Tibial artery (tissue), 4 donors: ENCODE data around the gene GNA12.

Experiments
- DNase-seq, 2 donors: peaks; one replicate each; pipeline ENCODE4 v3.0.0-alpha.2; 2019
- H3K27ac ChIP-seq, 2 donors: fragments of 200-600 bp; sonication (generic) in 1 of 2; 1 replicate in 1 of 2; 2 replicates in 1 of 2; pipeline ENCODE4 v1.5.1; 2018 to 2019; ENCODE audit warnings: mild to moderate bottlenecking in 1 of 2
- H3K27me3 ChIP-seq, 2 donors: fragments of 200-600 bp; sonication (generic) in 1 of 2; one replicate each; pipeline versions ENCODE4 v1.5.1 to v1.6.0; 2016 to 2019
- H3K36me3 ChIP-seq, 3 donors: fragments of 200-600 bp; sonication (generic) in 2 of 3; one replicate each; pipeline ENCODE4 v1.5.1; 2016 to 2019; ENCODE audit warnings: mild to moderate bottlenecking in 2 of 3
- H3K4me1 ChIP-seq, 4 donors: fragments of 200-600 bp; sonication (generic) in 2 of 4; 1 replicate in 3 of 4; 2 replicates in 1 of 4; pipeline ENCODE4 v1.5.1; 2016 to 2019
- H3K4me3 ChIP-seq, 2 donors: fragments of 200-600 bp; sonication (generic) in 1 of 2; 1 replicate in 1 of 2; 2 replicates in 1 of 2; pipeline ENCODE4 v1.5.1; 2018 to 2019; ENCODE audit warnings: mild to moderate bottlenecking in 2 of 2
- H3K9me3 ChIP-seq, 3 donors: fragments of 200-600 bp; sonication (generic) in 1 of 3; one replicate each; pipeline ENCODE4 v1.5.1; 2016 to 2019
- CTCF ChIP-seq, 2 experiments: fragments of 200-600 bp in 1 of 2; fragments of 450-650 bp in 1 of 2; IDR thresholded peaks; one replicate each; pipeline ENCODE4 v1.5.1; 2017 to 2019; ENCODE audit warnings: antibody characterized with exemption in 2 of 2, mild to moderate bottlenecking in 1 of 2, moderate library complexity in 1 of 2
- intact Hi-C: fragments of 100-400 bp; cut with DNase I; formaldehyde crosslinking; loops from one replicate; pipeline ENCODE4 v1.15.0; 2023; ENCODE audit warnings: low total_unique reads

Gene GNA12

GRCh38 chr7:2774280-2774679 is 69.8 kb downstream of the GNA12 start:
- no peak for TF ChIP-seq CTCF (IDR thresholded peaks at IDR 0.05)
- Histone ChIP-seq H3K36me3 (peaks cover 0 to 12% (median 5%) of the 10 kb centered on the region in 3 donors), H3K27me3 (no peaks in the 10 kb centered on the region), H3K27ac (no peak overlapping the region), H3K9me3 (peaks cover 0 to 4% (median 0%) of the 10 kb centered on the region in 3 donors), H3K4me1 (no peaks in the 10 kb centered on the region), H3K4me3 (no peak overlapping the region)
- intact Hi-C loops, result no loop called here
- DNase-seq, result no peak

- intact Hi-C loops, result no loop called here
Measured at GRCh38 chr7:2773608-2774007, 70.5 kb downstream of the GNA12 start.

GRCh38 chr7:2771274-2771731 is 72.8 kb downstream of the GNA12 start:
- Histone ChIP-seq H3K4me1 (no peaks in the 10 kb centered on the region), H3K9me3 (peaks cover 0 to 5% (median 0%) of the 10 kb centered on the region in 3 donors), H3K27ac (no peak overlapping the region), H3K4me3 (no peak overlapping the region), H3K36me3 (peaks cover 0 to 12% (median 5%) of the 10 kb centered on the region in 3 donors), H3K27me3 (no peaks in the 10 kb centered on the region)
- no peak for TF ChIP-seq CTCF (IDR thresholded peaks at IDR 0.05)
- intact Hi-C loops, result no loop called here
- no peak for DNase-seq

More at GRCh38 chr7:2773608-2774007, 70.5 kb downstream of the GNA12 start:
- Histone ChIP-seq H3K27ac (no peak overlapping the region), H3K4me3 (no peak overlapping the region), H3K27me3 (no peaks in the 10 kb centered on the region), H3K9me3 (peaks cover 0 to 5% (median 0%) of the 10 kb centered on the region in 3 donors), H3K36me3 (peaks cover 0 to 12% (median 5%) of the 10 kb centered on the region in 3 donors), H3K4me1 (no peaks in the 10 kb centered on the region)
- no peak for DNase-seq
- TF ChIP-seq CTCF (IDR thresholded peaks at IDR 0.05), result no peak

- H3K36me3 ChIP-seq, result no peaks in the 10 kb centered on the region
- no peak for TF ChIP-seq CTCF (IDR thresholded peaks at IDR 0.05)
- H3K9me3 ChIP-seq, result peaks cover 0 to 5% (median 0%) of the 10 kb centered on the region in 3 donors
- no peaks in the 10 kb centered on the region for H3K27me3 ChIP-seq
- H3K4me3 ChIP-seq, result no peak overlapping the region
- intact Hi-C loops, result loop anchor here (5.0 kb wide), 2 partner anchors 38 to 78 kb away; partner anchors contain the start of gene GNA12
- no peak overlapping the region for H3K27ac ChIP-seq
- DNase-seq, result no peak
- H3K4me1 ChIP-seq, result peaks cover 0 to 43% (median 35%) of the 10 kb centered on the region in 4 donors
Measured at GRCh38 chr7:2764621-2765020, 79.5 kb downstream of the GNA12 start.

- peak overlapping the region in 1 of 2 donors; percentile 34 for H3K4me3 ChIP-seq
Measured at GRCh38 chr7:2763597-2763996, 80.5 kb downstream of the GNA12 start.

More at GRCh38 chr7:2763597-2763996, 80.5 kb downstream of the GNA12 start:
- Histone ChIP-seq H3K36me3 (no peaks in the 10 kb centered on the region), H3K27me3 (no peaks in the 10 kb centered on the region), H3K27ac (peak overlapping the region; percentile 76 to 82), H3K9me3 (no peaks in the 10 kb centered on the region), H3K4me1 (peaks cover 0 to 53% (median 45%) of the 10 kb centered on the region in 4 donors)
- TF ChIP-seq CTCF (IDR thresholded peaks at IDR 0.05), result no peak
- no peak for DNase-seq
- intact Hi-C loops, result loop anchor here (5.0 kb wide), 2 partner anchors 39 to 79 kb away; partner anchors contain the start of gene GNA12
